Measurements from ENCODE around the gene IL4R.

IL4R gene

GRCh38 chr16:27398894-27399853 lies 85.4 kb downstream of the IL4R start:
- H3F3A ChIP-seq (ENCODE audit: insufficient read depth, low read length): peaks cover 9% of the 10 kb centered on the region; the same call in 1 of the 2 replicates
- no peak overlapping the region for H3K27ac ChIP-seq (ENCODE audit: low read length)
- no peak overlapping the region for H3K4me3 ChIP-seq (ENCODE audit: low read length)
- no peak for DNase-seq
- no peaks in the 10 kb centered on the region for H4K20me1 ChIP-seq (ENCODE audit: insufficient read depth, low read length)
- H3K9ac ChIP-seq (ENCODE audit: low read length): no peak overlapping the region
- no peak overlapping the region for H2AFZ ChIP-seq (ENCODE audit: low read length)
- no peaks in the 10 kb centered on the region for H3K27me3 ChIP-seq (replicated peaks; ENCODE audit: insufficient read depth, low read length)
- H3K79me2 ChIP-seq (ENCODE audit: low read length): peaks cover 19% of the 10 kb centered on the region
- peaks cover 14% of the 10 kb centered on the region for H3K4me1 ChIP-seq (ENCODE audit: low read length)
- no peaks in the 10 kb centered on the region for H3K36me3 ChIP-seq (replicated peaks; ENCODE audit: insufficient read depth, low read length)
- no peak for TF ChIP-seq EZH2phosphoT487 (IDR thresholded peaks at IDR 0.05; ENCODE audit: low read length)
- TF ChIP-seq CTCF (IDR thresholded peaks at IDR 0.05; ENCODE audit: low read length): no peak
- no peak for TF ChIP-seq EZH2 (optimal IDR thresholded peaks at IDR 0.05; ENCODE audit: low read depth, low read length)
- no peaks in the 10 kb centered on the region for H3K9me3 ChIP-seq (replicated peaks; ENCODE audit: insufficient read depth, low read length)
- H3K4me2 ChIP-seq (ENCODE audit: low read depth, low read length): no peak overlapping the region
- H3K9me2 ChIP-seq (replicated peaks; ENCODE audit: insufficient read depth, low read length): no peaks in the 10 kb centered on the region

- Histone ChIP-seq H2AFZ (ENCODE audit: low read length) (no peak overlapping the region), H3K4me2 (ENCODE audit: low read depth, low read length) (no peak overlapping the region), H3K4me1 (ENCODE audit: low read length) (peaks cover 14% of the 10 kb centered on the region), H3K27me3 (replicated peaks; ENCODE audit: insufficient read depth, low read length) (no peaks in the 10 kb centered on the region), H3K36me3 (replicated peaks; ENCODE audit: insufficient read depth, low read length) (no peaks in the 10 kb centered on the region), H3K9me3 (replicated peaks; ENCODE audit: insufficient read depth, low read length) (no peaks in the 10 kb centered on the region), H3K4me3 (ENCODE audit: low read length) (no peak overlapping the region), H3K9ac (ENCODE audit: low read length) (no peak overlapping the region), H3K27ac (ENCODE audit: low read length) (no peak overlapping the region), H4K20me1 (ENCODE audit: insufficient read depth, low read length) (no peaks in the 10 kb centered on the region), H3K79me2 (ENCODE audit: low read length) (peaks cover 23% of the 10 kb centered on the region), H3K9me2 (replicated peaks; ENCODE audit: insufficient read depth, low read length) (no peaks in the 10 kb centered on the region), H3F3A (ENCODE audit: insufficient read depth, low read length) (peaks cover 9% of the 10 kb centered on the region; the same call in 1 of the 2 replicates)
- TF ChIP-seq CTCF (IDR thresholded peaks at IDR 0.05; ENCODE audit: low read length) (no peak), EZH2phosphoT487 (IDR thresholded peaks at IDR 0.05; ENCODE audit: low read length) (no peak), EZH2 (optimal IDR thresholded peaks at IDR 0.05; ENCODE audit: low read depth, low read length) (no peak)
- DNase-seq: no peak
These were observed 86.2 kb downstream of the IL4R start for GRCh38 chr16:27399969-27400368.

GRCh38 chr16:27400751-27401620 lies 87.2 kb downstream of the IL4R start:
- no peaks in the 10 kb centered on the region for H3K9me3 ChIP-seq (replicated peaks; ENCODE audit: insufficient read depth, low read length)
- H3K4me2 ChIP-seq (ENCODE audit: low read depth, low read length): no peak overlapping the region
- H3K79me2 ChIP-seq (ENCODE audit: low read length): peaks cover 23% of the 10 kb centered on the region
- H3K9me2 ChIP-seq (replicated peaks; ENCODE audit: insufficient read depth, low read length): no peaks in the 10 kb centered on the region
- H3K9ac ChIP-seq (ENCODE audit: low read length): no peak overlapping the region
- peaks cover 14% of the 10 kb centered on the region for H3K4me1 ChIP-seq (ENCODE audit: low read length)
- TF ChIP-seq EZH2 (optimal IDR thresholded peaks at IDR 0.05; ENCODE audit: low read depth, low read length) (no peak), EZH2phosphoT487 (IDR thresholded peaks at IDR 0.05; ENCODE audit: low read length) (no peak), CTCF (IDR thresholded peaks at IDR 0.05; ENCODE audit: low read length) (no peak)
- H3F3A ChIP-seq (ENCODE audit: insufficient read depth, low read length): peaks cover 9% of the 10 kb centered on the region; the same call in 1 of the 2 replicates
- no peaks in the 10 kb centered on the region for H3K27me3 ChIP-seq (replicated peaks; ENCODE audit: insufficient read depth, low read length)
- no peak overlapping the region for H3K4me3 ChIP-seq (ENCODE audit: low read length)
- H4K20me1 ChIP-seq (ENCODE audit: insufficient read depth, low read length): no peaks in the 10 kb centered on the region
- H3K36me3 ChIP-seq (replicated peaks; ENCODE audit: insufficient read depth, low read length): no peaks in the 10 kb centered on the region
- H3K27ac ChIP-seq (ENCODE audit: low read length): peak overlapping the region; percentile 69; the same call in 1 of the 2 replicates
- no peak for DNase-seq
- no peak overlapping the region for H2AFZ ChIP-seq (ENCODE audit: low read length)
